ENCODE results near the gene ATP11C. TPM values are rescaled to one million over a fixed set of nuclear protein-coding genes. Genes with fewer than 3 reads are reported as not detected.

ATP11C gene
- total RNA-seq, 1 experiment from 2014 or later = 38.6 TPM

DNA sequence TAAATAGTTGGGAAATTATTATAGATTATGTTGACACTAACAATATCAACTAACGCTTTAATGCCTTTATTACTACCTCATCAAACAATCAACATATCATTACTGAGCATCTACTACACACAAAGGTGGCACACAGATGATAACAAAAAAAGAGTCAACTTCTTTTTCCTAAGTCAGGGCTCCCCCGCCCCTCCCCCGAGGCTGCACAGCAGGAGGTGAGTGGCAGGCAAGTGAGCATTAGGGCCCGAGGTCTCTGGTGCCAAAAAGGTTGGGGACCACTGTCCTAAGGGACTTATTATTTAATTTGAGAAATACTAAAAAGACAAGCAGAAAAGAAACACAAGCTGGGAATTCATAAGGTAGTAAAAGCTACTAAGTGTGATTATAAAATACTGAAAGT is 174.6 kb downstream of the ATP11C start:
- peaks cover 27% of the 10 kb centered on the region for H3K9me3 Mint-ChIP-seq
- TF ChIP-seq, protein P1, sequence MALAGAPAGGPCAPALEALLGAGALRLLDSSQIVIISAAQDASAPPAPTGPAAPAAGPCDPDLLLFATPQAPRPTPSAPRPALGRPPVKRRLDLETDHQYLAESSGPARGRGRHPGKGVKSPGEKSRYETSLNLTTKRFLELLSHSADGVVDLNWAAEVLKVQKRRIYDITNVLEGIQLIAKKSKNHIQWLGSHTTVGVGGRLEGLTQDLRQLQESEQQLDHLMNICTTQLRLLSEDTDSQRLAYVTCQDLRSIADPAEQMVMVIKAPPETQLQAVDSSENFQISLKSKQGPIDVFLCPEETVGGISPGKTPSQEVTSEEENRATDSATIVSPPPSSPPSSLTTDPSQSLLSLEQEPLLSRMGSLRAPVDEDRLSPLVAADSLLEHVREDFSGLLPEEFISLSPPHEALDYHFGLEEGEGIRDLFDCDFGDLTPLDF (CRISPR knock-in tag; IDR thresholded peaks at IDR 0.05) = no peak
- TF ChIP-seq ZNF396 (CRISPR knock-in tag; IDR thresholded peaks at IDR 0.05; ENCODE audit: borderline replicate concordance) = no peak
- peaks cover 18% of the 10 kb centered on the region for H3K4me1 Mint-ChIP-seq
- peaks cover 30% of the 10 kb centered on the region for H3K36me3 Mint-ChIP-seq
- ATAC-seq (no peak), DNase-seq (ENCODE audit: low spot score) (peak; percentile 19)
- no peak overlapping the region for H3K27ac Mint-ChIP-seq
- no peaks in the 10 kb centered on the region for H3K27me3 Mint-ChIP-seq (ENCODE audit: low read depth)
- CTCF ChIA-PET = no interaction called here
- POLR2A ChIA-PET = no interaction called here
- no peak overlapping the region for H3K4me3 Mint-ChIP-seq

DNA sequence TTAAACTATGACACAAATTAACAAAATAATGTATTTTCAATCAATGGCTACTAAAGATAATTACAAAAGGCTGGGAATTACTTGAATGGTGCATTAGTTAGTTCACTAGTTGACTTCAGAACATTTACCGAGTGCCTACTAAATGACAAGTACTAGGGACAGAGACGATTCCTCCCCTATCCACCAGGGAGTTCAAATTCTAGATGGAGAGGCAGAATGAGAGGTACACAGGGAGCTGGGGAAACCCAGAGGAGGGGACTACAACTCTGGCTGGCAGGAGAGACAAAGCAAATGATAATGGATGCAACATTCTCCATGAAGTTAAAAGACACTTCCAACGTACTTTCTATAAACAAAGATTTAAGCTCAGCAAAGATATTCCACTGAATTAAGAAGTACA is 181.8 kb downstream of the ATP11C start:
- Mint-ChIP-seq H3K9me3 (peaks cover 22% of the 10 kb centered on the region), H3K27me3 (ENCODE audit: low read depth) (no peaks in the 10 kb centered on the region), H3K36me3 (peaks cover 28% of the 10 kb centered on the region), H3K4me1 (peaks cover 4% of the 10 kb centered on the region), H3K27ac (no peak overlapping the region), H3K4me3 (no peak overlapping the region)
- DNase-seq (ENCODE audit: low spot score) = no peak
- POLR2A ChIA-PET = no interaction called here
- CTCF ChIA-PET = no interaction called here
- ATAC-seq = peak; percentile 74
- no peak for TF ChIP-seq TEAD1 (CRISPR knock-in tag; IDR thresholded peaks at IDR 0.05)
- no peak for TF ChIP-seq SP1 (CRISPR knock-in tag; conservative IDR thresholded peaks at IDR 0.05)
- TF ChIP-seq ZNF121 (CRISPR knock-in tag; IDR thresholded peaks at IDR 0.05) = no peak
- TF ChIP-seq, protein P2, sequence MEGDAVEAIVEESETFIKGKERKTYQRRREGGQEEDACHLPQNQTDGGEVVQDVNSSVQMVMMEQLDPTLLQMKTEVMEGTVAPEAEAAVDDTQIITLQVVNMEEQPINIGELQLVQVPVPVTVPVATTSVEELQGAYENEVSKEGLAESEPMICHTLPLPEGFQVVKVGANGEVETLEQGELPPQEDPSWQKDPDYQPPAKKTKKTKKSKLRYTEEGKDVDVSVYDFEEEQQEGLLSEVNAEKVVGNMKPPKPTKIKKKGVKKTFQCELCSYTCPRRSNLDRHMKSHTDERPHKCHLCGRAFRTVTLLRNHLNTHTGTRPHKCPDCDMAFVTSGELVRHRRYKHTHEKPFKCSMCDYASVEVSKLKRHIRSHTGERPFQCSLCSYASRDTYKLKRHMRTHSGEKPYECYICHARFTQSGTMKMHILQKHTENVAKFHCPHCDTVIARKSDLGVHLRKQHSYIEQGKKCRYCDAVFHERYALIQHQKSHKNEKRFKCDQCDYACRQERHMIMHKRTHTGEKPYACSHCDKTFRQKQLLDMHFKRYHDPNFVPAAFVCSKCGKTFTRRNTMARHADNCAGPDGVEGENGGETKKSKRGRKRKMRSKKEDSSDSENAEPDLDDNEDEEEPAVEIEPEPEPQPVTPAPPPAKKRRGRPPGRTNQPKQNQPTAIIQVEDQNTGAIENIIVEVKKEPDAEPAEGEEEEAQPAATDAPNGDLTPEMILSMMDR (IDR thresholded peaks at IDR 0.05) = no peak
- no peak for TF ChIP-seq GRHL2 (CRISPR knock-in tag; IDR thresholded peaks at IDR 0.05; ENCODE audit: insufficient replicate concordance, severe bottlenecking)
- TF ChIP-seq ZBTB21 (CRISPR knock-in tag; IDR thresholded peaks at IDR 0.05; ENCODE audit: borderline replicate concordance) = no peak
- no peak for TF ChIP-seq ZNF219 (CRISPR knock-in tag; IDR thresholded peaks at IDR 0.05; ENCODE audit: borderline replicate concordance)
- TF ChIP-seq, protein P3, sequence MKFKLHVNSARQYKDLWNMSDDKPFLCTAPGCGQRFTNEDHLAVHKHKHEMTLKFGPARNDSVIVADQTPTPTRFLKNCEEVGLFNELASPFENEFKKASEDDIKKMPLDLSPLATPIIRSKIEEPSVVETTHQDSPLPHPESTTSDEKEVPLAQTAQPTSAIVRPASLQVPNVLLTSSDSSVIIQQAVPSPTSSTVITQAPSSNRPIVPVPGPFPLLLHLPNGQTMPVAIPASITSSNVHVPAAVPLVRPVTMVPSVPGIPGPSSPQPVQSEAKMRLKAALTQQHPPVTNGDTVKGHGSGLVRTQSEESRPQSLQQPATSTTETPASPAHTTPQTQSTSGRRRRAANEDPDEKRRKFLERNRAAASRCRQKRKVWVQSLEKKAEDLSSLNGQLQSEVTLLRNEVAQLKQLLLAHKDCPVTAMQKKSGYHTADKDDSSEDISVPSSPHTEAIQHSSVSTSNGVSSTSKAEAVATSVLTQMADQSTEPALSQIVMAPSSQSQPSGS (CRISPR knock-in tag; IDR thresholded peaks at IDR 0.05; ENCODE audit: borderline replicate concordance, low read depth) = no peak
- TF ChIP-seq CREB1 (CRISPR knock-in tag; IDR thresholded peaks at IDR 0.05) = no peak
- TF ChIP-seq, protein P4, sequence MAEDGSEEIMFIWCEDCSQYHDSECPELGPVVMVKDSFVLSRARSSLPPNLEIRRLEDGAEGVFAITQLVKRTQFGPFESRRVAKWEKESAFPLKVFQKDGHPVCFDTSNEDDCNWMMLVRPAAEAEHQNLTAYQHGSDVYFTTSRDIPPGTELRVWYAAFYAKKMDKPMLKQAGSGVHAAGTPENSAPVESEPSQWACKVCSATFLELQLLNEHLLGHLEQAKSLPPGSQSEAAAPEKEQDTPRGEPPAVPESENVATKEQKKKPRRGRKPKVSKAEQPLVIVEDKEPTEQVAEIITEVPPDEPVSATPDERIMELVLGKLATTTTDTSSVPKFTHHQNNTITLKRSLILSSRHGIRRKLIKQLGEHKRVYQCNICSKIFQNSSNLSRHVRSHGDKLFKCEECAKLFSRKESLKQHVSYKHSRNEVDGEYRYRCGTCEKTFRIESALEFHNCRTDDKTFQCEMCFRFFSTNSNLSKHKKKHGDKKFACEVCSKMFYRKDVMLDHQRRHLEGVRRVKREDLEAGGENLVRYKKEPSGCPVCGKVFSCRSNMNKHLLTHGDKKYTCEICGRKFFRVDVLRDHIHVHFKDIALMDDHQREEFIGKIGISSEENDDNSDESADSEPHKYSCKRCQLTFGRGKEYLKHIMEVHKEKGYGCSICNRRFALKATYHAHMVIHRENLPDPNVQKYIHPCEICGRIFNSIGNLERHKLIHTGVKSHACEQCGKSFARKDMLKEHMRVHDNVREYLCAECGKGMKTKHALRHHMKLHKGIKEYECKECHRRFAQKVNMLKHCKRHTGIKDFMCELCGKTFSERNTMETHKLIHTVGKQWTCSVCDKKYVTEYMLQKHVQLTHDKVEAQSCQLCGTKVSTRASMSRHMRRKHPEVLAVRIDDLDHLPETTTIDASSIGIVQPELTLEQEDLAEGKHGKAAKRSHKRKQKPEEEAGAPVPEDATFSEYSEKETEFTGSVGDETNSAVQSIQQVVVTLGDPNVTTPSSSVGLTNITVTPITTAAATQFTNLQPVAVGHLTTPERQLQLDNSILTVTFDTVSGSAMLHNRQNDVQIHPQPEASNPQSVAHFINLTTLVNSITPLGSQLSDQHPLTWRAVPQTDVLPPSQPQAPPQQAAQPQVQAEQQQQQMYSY (CRISPR knock-in tag; IDR thresholded peaks at IDR 0.05) = no peak
- no peak for TF ChIP-seq ZNF416 (CRISPR knock-in tag; IDR thresholded peaks at IDR 0.05)
- TF ChIP-seq, protein P5, sequence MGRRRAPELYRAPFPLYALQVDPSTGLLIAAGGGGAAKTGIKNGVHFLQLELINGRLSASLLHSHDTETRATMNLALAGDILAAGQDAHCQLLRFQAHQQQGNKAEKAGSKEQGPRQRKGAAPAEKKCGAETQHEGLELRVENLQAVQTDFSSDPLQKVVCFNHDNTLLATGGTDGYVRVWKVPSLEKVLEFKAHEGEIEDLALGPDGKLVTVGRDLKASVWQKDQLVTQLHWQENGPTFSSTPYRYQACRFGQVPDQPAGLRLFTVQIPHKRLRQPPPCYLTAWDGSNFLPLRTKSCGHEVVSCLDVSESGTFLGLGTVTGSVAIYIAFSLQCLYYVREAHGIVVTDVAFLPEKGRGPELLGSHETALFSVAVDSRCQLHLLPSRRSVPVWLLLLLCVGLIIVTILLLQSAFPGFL (CRISPR knock-in tag; IDR thresholded peaks at IDR 0.05; ENCODE audit: borderline replicate concordance) = no peak
- TF ChIP-seq, protein P6, sequence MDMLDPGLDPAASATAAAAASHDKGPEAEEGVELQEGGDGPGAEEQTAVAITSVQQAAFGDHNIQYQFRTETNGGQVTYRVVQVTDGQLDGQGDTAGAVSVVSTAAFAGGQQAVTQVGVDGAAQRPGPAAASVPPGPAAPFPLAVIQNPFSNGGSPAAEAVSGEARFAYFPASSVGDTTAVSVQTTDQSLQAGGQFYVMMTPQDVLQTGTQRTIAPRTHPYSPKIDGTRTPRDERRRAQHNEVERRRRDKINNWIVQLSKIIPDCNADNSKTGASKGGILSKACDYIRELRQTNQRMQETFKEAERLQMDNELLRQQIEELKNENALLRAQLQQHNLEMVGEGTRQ (CRISPR knock-in tag; IDR thresholded peaks at IDR 0.05) = no peak
- TF ChIP-seq ELF4 (CRISPR knock-in tag; IDR thresholded peaks at IDR 0.05; ENCODE audit: low read depth) = no peak
- no peak for TF ChIP-seq JUN (CRISPR knock-in tag; IDR thresholded peaks at IDR 0.05)
- TF ChIP-seq TCF7 (CRISPR knock-in tag; IDR thresholded peaks at IDR 0.05; ENCODE audit: low read depth) = no peak
- no peak for TF ChIP-seq NFYB (CRISPR knock-in tag; conservative IDR thresholded peaks at IDR 0.05; ENCODE audit: low read depth)
- TF ChIP-seq, protein P7, sequence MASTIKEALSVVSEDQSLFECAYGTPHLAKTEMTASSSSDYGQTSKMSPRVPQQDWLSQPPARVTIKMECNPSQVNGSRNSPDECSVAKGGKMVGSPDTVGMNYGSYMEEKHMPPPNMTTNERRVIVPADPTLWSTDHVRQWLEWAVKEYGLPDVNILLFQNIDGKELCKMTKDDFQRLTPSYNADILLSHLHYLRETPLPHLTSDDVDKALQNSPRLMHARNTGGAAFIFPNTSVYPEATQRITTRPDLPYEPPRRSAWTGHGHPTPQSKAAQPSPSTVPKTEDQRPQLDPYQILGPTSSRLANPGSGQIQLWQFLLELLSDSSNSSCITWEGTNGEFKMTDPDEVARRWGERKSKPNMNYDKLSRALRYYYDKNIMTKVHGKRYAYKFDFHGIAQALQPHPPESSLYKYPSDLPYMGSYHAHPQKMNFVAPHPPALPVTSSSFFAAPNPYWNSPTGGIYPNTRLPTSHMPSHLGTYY (CRISPR knock-in tag; IDR thresholded peaks at IDR 0.05) = no peak

Data from WTC11 (cell line).